Uterus (tissue), 4 donors: ENCODE results near the gene RPLP2. TPM values are rescaled to one million over a fixed set of nuclear protein-coding genes. Genes with fewer than 3 reads are reported as not detected.
A peak's percentile ranks its signal among the peaks of the same experiment; 100 is the strongest.

Experiments used
- DNase-seq, 2 donors: peaks; one replicate each; pipeline ENCODE4 v3.0.0-alpha.2; 2019 to 2020
- H3K27ac ChIP-seq, 2 donors: fragments of 200-600 bp; sonication (generic); 1 replicate in 1 of 2; 2 replicates in 1 of 2; pipeline ENCODE4 v1.5.1; 2016 to 2018
- H3K27me3 ChIP-seq, 2 donors: fragments of 200-600 bp; sonication (generic); one replicate each; pipeline ENCODE4 v1.5.1; 2018 to 2019; ENCODE audit warnings: control low read depth in 1 of 2
- H3K36me3 ChIP-seq, 2 donors: fragments of 200-600 bp; sonication (generic); one replicate each; pipeline ENCODE4 v1.5.1; 2019; ENCODE audit warnings: control low read depth in 1 of 2
- H3K4me1 ChIP-seq, 2 donors: fragments of 200-600 bp; sonication (generic); one replicate each; pipeline ENCODE4 v1.5.1; 2018 to 2019; ENCODE audit warnings: control low read depth in 1 of 2
- H3K4me3 ChIP-seq, 2 donors: fragments of 200-600 bp; sonication (generic); 1 replicate in 1 of 2; 2 replicates in 1 of 2; pipeline ENCODE4 v1.5.1; 2018 to 2019; ENCODE audit warnings: mild to moderate bottlenecking in 1 of 2
- H3K9me3 ChIP-seq, 2 donors: fragments of 200-600 bp; sonication (generic); one replicate each; pipeline ENCODE4 v1.5.1; 2019; ENCODE audit warnings: control low read depth in 1 of 2
- CTCF ChIP-seq, 4 experiments: fragments of 200-600 bp in 2 of 4; fragments of 450-650 bp in 2 of 4; sonication (generic) in 2 of 4; IDR thresholded peaks; one replicate each; pipeline ENCODE4 v1.5.1; 2016 to 2019; ENCODE audit warnings: antibody characterized with exemption in 4 of 4, mild to moderate bottlenecking in 2 of 4, moderate library complexity in 1 of 4
- POLR2A ChIP-seq, 2 donors: fragments of 450-650 bp; IDR thresholded peaks; one replicate each; pipeline ENCODE4 v1.6.1; 2016; ENCODE audit warnings: antibody characterized with exemption in 2 of 2, mild to moderate bottlenecking in 1 of 2, moderate library complexity in 1 of 2
- intact Hi-C: fragments of 100-400 bp; cut with DNase I; formaldehyde crosslinking; loops from one replicate; pipeline ENCODE4 v1.15.1; 2023; ENCODE audit warnings: low total_unique reads
- total RNA-seq, 4 donors: library from RNA; depleted of rRNA in 3 of 4; stranded (reverse); fragments of >200 nt in 3 of 4; gene quantifications; one replicate each; pipeline versions ENCODE4 v1.1.0 to v1.2.4, GENCODE V29; 2014 to 2023
- donor health status: DM: yes; HTN: yes; CAD: no.

Gene RPLP2
- total RNA-seq, 4 donors from 2014 or later: 100 to 1,968 (median 496) TPM

- intact Hi-C loops: no loop called here
- TF ChIP-seq POLR2A (IDR thresholded peaks at IDR 0.05) (no peak), CTCF (IDR thresholded peaks at IDR 0.05) (no peak)
- Histone ChIP-seq H3K36me3 (no peaks in the 10 kb centered on the region), H3K4me3 (no peak overlapping the region), H3K4me1 (peaks cover 8 to 23% of the 10 kb centered on the region in 2 donors), H3K27ac (no peak overlapping the region), H3K27me3 (no peaks in the 10 kb centered on the region), H3K9me3 (no peaks in the 10 kb centered on the region)
- no peak for DNase-seq
Measured at GRCh38 chr11:813072-813455, 3.3 kb downstream of the RPLP2 start.

DNA sequence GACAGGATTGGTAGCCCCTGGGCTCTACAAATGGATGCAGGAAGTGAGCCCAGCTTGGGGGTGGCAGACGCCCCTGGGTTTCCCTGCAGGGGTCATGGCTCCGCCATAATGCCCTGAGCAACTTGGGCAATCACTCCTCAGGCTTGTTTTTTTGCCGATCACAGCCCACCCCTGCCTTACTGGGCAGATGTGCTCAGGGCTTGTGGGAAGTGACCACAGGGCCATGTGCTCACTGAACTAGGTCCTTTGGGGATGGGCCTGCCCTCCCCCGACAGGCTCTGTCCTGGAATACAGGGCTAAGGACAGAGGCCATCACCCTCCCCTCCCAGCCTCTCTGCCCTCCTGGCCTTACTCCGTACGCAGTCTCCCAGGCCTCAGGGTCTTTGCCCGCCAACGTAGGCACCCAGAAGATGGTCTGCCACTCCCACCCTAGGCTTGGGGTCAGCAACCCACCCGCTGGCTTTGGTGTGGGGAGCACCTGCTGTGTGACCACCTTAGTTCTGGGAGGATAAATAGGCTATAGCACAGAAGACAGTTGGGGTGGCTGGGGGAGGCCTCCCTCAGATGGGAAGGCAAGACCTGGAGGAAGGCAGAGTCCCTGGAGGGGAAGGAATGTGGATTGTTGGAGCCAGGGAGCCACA lies 3.8 kb downstream of the RPLP2 start:
- H3K4me1 ChIP-seq: peaks cover 8 to 24% of the 10 kb centered on the region in 2 donors
- H3K9me3 ChIP-seq: no peaks in the 10 kb centered on the region
- no peak for DNase-seq
- H3K27me3 ChIP-seq: no peaks in the 10 kb centered on the region
- no peaks in the 10 kb centered on the region for H3K36me3 ChIP-seq
- no peak overlapping the region for H3K27ac ChIP-seq
- no peak for TF ChIP-seq POLR2A (IDR thresholded peaks at IDR 0.05)
- TF ChIP-seq CTCF (IDR thresholded peaks at IDR 0.05): no peak
- intact Hi-C loops: no loop called here
- no peak overlapping the region for H3K4me3 ChIP-seq

DNA sequence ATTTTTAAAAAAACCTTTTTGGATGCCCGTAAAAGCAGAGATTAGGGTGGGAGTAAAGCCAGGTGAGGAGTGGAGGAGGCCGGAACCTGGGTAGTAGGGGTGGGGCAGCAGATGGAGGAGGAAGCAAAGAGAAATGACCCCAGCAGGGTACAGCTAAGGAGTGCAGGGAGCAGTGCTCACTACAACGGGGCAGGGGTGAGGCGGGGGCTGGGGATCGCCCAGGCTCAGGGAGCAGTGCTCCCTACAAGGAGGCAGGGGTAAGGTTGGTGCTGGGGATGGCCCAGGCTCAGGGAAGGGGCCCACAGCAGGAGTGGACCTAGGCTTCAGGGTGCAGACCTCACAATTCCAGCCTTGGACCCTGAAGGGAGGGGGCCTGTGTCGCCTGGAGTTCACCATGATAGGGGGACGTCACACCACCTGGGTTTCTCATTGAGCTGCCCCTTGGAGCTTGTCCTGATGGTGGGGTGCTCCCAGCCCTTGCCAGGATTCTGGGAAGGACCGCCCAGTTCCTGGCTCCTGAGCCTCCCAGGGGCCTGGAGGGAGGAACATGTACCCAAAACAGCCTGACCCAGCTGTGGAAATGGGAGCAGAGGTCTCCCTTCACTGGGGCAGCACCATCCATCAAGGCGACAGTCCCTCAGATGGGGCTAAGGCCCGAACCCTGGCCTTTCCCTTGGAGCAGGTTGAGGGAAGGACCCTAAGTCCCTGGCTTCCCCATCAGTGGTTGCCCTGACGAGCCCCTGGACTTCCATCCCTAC lies 6.1 kb downstream of the RPLP2 start:
- Histone ChIP-seq H3K4me3 (no peak overlapping the region), H3K36me3 (no peaks in the 10 kb centered on the region), H3K4me1 (peaks cover 7 to 26% of the 10 kb centered on the region in 2 donors), H3K27me3 (no peaks in the 10 kb centered on the region), H3K9me3 (no peaks in the 10 kb centered on the region), H3K27ac (no peak overlapping the region)
- no peak for TF ChIP-seq POLR2A (IDR thresholded peaks at IDR 0.05)
- no peak for TF ChIP-seq CTCF (IDR thresholded peaks at IDR 0.05)
- no peak for DNase-seq
- intact Hi-C loops: no loop called here

- intact Hi-C loops: no loop called here
- Histone ChIP-seq H3K9me3 (no peaks in the 10 kb centered on the region), H3K27ac (no peak overlapping the region), H3K4me1 (peaks cover 2 to 26% of the 10 kb centered on the region in 2 donors), H3K4me3 (no peak overlapping the region), H3K36me3 (no peaks in the 10 kb centered on the region), H3K27me3 (no peaks in the 10 kb centered on the region)
- no peak for DNase-seq
- TF ChIP-seq POLR2A (IDR thresholded peaks at IDR 0.05) (no peak), CTCF (IDR thresholded peaks at IDR 0.05) (no peak)
Measured at GRCh38 chr11:816433-816779, 6.6 kb downstream of the RPLP2 start.

DNA sequence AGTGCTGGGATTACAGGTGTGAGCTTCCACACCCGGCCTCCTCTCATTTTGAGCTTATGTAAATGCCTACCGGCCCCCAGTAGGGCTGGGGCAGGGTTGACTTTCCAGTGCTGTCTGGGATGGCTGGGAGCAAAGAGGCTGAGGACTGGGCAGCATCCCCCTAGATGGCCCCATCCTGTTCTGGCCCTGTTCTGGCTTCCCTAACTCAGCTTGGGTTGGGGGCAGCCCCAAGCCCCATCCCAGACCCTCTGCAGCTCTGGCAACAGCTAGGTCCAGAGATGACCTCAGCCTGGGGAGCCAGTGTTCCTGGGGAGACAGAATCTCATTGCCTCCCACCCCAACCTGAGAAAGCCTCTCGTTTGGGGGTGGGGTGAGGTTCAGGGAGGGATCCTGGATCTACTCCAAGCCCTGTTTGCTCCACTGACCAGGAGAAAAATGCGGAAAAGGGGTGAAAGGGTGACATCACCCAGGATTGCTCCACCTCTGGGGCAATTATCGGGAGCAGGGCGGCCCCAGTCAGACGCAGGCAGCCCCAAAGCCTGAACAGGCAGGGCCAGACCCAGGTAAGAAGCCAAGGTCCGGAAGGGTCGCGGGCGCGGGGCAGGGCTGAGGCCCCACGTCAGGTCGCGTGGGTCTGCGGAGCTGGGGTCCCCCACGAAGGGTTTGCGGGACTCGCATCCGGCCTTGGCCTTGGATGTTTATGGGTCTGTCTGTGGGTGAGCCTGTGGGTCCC lies 8.8 kb downstream of the RPLP2 start, which contains the start of gene PNPLA2:
Gene PNPLA2 (plus strand): TSS at position 519 of the 733 bp plus-strand sequence. CDS start 805 bp downstream, outside the sequence.
- no peaks in the 10 kb centered on the region for H3K36me3 ChIP-seq
- no peaks in the 10 kb centered on the region for H3K9me3 ChIP-seq
- TF ChIP-seq POLR2A (IDR thresholded peaks at IDR 0.05) (no peak), CTCF (IDR thresholded peaks at IDR 0.05) (no peak)
- peak within 1 kb of the TSS; percentile 46 to 99 for H3K4me3 ChIP-seq
- peaks cover 0 to 21% of the 10 kb centered on the region in 2 donors for H3K4me1 ChIP-seq
- no peaks in the 10 kb centered on the region for H3K27me3 ChIP-seq
- intact Hi-C loops: no loop called here
- H3K27ac ChIP-seq: peak within 1 kb of the TSS; percentile 85 to 98
- peak; percentile 61 to 68 for DNase-seq
